ENCODE data around the gene ANO2.
"Not testable (repeated sequence)": the region's sequence is repeated elsewhere in the genome, so short reads cannot be mapped to it uniquely, and the experiment has no call there.

ANO2 gene

DNA sequence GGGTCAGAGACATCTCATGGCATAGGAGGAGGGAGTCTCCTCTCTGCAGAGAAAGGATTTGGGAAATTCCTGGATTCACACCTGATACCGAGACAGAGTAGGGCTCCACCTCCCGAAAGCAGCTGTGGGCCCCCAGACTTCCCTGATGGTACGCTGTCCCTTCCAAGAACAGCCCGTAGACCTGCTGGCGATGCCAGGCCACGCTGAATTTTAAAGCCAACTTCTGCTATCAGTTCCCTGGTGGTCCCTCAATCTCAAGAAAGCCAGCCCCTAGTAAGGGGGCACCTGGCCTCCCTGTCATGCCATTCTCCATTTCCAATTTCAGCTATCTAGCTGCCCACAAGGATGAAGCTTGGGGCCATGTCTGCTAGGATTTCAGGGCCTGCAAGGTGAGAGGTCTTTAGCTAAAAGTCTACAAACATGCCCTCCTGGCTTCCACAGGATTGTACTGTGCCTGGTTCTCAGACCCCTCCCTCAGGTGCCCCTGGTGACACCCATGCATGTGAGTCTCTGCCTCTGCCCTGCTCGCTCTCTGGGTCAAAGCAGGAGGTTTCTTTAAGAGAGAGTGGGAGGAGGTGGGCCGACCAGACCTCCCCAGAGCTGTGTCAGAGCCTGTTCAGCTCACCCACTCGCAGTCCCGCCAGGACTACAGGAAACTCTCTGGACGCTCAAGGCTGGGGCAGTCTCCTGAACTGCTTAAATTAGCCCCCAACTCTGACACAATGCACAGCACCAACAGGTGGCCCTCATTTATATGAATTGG lies 30.5 kb downstream of the ANO2 start:
- no peak for DNase-seq

DNA sequence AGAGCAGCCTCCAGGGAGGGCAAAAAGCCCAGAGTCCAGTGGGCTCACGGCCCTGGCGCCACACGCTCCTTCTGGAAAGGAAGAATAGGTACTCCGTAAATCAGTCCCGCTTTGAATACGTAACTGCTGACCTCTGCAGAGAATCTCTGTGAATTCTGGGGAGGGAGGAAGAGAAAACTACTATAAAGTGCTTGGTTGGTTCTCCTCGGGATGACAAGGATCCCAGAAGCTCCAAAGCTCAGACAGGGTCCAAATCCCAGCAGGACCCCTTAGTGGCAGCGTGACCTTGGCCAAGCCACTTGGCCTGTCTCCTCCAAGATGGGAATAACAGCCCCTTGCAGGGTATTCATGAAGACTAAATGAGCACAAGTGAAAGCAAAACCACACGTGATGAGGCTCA lies 31.7 kb downstream of the ANO2 start:
- DNase-seq: no peak

DNA sequence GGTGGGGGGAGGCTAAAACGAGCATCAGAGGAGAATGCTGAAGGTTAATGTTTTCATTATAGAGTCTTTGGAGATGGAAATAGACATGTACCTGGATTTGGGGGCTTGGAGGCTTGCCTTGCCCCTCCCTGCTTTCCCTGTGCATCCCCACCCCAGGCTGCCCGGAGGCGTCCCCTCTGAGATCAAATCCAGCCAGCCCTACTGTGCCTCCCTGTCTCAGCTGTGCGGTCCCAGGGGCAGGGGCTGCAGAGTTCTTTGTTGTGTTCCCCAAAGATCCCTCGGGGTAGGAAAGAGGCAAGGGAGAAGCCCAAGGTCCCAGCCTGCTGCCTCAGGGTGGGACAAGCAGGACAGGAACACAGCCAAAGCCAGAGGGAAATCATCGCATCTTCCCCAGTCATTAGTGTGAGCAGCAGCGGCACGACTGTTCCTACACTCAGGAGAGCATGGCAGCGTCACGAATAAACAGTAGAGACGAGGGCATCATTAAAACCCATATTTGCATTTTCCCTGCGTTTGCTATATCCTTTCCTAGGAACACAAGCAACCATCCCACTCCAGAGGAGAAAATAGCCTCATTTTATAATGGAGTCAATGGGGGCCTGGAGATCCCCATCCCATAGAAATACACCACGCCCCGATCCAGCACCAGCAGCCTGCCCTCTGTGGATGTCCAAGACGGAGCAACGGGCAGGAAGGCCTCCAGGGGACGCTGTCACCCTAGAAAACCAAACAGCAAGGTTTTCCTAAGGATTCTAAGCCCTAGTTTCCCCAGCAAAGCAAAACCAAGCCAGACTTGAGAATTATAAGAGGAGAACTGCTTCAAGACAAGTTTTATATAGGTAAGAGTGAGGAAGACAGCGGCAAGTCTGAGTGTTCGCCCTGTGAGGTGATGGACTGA lies 32.4 kb downstream of the ANO2 start:
- no peak for DNase-seq

DNA sequence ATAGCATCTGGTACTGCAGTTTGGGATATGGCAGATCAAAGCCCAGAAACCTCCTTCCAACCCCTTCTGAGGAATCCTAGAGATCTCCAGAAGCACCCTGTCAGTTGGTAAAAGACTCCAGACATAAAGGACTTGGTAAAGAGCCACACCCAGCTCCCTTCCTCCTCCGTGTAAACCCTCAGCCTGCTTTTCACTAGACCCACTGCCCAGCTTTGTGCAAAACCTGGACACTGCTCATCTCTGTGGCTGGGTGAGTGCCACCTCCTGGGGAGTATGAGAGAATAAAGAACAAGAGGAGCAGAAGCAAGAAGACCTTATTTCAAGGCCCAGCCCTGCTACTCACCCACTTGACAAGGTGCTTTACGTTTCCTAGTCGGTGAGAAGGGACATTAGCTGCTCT lies 33.0 kb downstream of the ANO2 start:
- no peak for DNase-seq

DNA sequence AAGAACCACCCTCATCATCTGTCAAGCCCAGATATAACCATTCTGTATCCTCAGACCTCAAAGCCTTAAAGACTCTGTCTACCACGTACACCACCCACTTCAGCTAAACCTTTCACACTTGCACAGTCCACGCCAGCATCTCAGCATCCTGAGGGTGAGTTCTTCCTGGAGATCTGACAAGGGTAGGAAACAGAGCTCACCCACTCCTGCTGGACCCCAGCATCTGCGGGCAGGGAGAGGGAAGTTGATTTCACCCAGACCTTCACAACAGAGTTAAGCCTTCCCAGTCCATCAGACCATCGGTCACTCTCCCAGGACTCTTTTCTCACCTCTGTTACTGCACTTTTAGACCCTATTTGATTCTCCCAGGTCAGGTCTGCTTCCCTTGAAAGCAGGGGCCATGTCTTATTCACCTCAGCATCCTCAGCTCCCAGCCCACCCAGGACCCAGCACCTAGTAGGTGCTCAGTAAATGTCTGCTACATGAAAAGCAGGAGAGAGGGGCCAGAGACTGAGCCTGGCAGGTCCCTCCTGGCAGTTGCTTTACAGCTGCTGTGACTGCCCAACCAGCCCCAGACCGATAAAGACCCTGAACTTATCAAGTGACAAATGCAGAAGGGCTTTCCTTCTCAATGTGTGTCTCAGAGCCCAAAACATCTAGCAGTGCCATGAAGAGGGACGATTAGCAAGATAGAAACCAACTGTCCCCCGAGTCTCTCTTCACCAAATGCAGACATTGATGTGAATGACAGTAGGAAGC lies 34.1 kb downstream of the ANO2 start:
- DNase-seq: no peak

DNA sequence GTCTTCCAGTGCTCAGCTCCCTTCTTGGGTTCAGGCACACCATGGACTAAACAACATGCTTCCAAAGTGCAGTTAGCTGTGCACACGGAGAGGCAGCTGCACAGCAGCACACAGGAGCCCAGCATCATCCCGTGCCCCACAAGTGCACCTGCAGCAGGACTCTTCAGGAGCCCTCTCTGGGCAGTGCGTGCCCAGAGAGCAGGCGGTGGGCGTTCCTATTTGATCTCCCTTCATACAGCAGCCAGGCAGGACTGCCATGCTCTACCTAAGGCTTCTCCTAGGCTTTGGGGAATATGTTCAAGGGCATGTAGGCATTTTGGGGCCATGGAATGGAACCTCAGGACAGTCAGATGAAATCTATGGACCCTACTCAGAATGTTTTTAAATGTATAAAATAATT lies 35.5 kb downstream of the ANO2 start:
- DNase-seq: no peak

DNA sequence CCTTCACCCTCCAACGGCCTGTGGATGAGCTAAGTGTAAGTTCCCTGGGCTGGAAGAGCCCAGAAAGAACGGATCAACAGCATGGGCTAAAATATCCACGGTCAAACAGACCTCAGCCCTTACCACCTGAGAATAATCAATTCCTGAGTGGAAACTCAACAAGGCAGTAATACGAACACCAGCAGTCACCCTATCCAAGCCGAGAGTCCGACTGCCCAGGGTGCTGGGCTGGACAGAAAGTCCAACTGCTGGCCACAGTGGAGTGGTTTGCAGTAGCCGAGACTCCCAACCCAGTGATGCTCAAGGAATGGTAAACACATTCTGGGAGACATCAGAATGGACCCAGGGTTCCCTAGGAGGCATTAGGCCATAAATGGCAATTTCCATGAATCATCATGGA lies 36.8 kb downstream of the ANO2 start:
- no peak for DNase-seq

DNA sequence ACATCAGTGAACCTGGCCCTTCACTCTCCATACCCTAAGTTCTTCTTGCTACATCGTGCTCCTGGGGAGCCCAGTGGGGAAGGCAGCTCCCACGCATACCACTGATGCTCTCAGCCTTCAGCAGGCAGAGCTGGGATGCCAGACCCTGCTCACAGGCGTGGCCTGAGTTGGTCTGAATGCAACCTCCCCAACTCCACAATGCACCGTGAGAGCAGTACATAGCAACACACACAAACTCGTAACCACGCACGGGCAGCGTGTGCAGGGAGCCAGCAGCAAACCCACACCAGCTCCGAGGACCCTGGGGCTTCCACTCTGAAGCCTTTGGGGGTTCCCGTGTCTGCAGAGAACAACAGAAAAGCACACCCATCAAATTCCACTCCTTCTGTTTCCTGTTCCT lies 37.3 kb downstream of the ANO2 start:
- DNase-seq: no peak

DNA sequence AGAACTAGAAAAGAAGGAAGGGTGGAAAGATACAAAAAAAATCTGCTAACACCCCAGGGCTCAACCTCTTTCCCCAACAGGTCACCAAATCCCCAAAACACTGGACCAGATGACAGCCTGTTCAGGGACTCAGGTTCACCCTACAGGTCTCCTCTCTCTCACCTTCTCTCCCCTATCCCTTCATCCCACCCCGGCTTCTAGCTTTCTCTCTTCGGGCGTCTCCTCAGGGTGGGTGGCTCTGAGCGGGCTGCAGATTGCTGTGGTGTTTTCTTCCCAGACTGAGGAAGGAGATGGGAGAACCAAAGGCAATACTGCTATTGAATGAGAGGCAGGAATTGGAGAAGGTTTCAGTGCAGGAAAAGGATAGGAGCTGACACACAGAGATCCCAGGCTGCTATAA lies 39.3 kb downstream of the ANO2 start:
- DNase-seq: no peak

DNA sequence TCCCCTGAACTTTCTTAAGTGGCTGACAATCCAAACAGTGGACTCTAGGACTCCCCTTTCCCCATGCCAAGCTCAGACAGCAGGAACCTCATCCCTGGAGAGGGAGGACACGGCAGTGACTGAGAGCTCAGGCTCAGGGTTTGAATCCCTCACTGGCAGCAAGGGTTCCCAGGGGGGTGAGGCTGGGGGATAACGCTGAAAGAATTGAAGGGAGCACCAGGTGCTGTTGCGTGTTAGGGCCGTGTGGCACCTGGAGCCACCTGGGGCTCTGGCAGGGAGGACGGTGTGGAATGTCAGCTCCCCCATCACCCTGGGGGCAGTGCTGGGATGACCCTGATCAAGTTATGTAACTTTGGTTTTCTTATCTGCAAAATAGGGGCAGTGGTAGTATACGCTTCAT lies 40.1 kb downstream of the ANO2 start:
- DNase-seq: no peak

DNA sequence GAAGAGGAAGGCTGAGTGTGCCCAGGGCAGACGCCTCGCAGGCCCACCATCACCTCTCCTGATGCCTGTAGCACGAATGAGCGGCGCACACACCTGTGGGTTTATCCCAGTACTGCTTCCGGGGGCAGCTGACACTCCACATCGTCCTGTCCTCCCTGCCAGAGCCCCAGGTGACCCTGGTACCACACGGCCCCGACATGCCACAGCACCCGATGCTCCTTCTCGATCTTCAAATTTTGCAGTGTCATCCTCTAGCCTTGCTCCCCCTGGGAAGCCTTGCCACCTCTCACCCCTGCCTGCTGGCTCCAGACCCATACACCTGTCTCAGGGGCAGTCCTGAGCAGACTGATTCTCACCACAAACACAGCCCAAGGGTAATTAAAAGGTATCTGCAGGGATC lies 40.6 kb downstream of the ANO2 start:
- DNase-seq: no peak

DNA sequence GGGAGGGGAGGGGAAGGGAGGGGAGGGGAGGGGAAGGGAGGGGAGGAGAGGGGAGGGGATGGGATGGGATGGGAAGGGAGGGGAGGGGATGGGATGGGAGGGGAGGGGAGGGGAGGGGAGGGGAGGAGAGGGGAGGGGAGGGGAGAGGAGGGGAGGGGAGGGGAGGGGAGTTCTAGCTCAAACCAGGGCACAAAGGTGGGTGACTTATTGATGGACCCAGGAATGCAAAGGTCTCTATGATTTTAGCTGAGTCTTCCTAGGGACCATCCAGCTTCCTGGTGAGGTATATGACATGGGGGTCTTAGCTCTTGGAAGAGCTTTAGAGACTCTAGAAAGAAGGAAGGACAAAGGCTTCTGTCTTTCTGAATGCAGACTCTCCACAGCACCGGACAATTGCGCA lies 42.3 kb downstream of the ANO2 start:
- DNase-seq: no peak

DNA sequence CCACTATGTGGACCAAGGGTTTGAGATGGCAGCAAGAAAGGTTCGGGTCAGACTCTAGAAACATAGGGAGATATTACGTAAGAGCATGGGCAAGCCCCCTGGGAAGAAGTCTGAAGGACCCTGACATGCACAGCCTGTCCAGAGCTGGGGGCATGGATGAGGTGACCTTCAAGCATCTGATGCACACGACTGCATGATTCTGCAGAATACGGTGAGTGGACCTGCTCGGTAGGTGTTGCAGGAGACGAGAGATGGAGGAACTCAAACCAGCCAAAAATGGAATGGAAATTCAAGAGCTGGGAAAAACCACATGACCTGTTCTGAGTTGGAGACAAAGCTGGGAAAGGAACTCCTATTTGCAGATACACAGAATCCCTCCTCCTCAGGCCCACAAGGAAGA lies 43.6 kb downstream of the ANO2 start:
- DNase-seq: no peak

DNA sequence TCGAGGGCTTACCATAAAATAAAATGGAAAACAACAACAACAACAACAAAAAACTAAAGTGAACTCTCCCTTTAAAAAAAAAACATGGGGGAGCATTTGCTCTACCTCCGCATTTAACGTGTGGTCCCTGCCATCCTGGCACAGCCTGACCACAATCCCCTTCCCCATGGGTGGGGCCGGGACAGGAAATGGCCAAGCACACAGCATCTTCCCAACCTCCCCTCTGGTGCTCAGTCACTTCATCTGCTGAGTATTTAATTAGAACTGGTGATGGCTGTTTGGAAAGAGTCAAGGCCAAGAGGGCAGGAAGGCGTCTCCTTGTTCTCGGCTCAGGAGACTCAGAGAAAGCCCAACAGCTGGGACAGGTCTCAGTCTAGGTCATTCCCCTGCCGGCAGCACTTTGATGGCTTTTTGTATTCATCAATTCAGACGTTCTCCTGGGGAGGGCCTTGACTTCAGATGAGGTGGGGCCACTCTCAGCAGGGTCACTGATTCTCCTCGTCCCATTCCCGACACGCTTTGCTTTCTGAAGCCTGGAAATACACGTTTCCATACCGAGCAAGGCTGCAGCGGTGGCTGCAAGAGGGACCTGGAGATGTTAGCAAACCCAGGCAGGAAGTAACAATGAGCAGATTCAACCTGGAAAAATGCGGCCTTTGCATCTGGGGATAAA lies 44.4 kb downstream of the ANO2 start:
- no peak for DNase-seq

DNA sequence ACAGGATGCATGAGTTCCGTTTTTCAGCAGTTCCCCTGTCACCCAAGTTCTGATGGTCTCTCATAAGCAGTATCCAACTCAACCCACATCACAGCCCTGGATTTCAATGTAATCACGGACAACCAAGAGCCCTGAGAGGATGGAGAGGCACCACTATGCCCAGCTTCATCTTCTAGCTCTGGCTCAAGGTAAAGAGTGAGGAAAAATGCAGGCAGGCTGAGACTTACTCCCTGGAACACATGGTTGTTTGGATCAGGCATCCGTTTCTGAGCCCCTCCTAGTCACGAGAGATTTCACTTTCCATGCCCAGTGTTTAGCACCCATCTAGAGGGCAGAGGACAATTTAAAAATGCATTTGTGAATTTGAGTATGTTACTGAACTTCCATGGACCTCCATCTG lies 45.0 kb downstream of the ANO2 start:
- no peak for DNase-seq

DNA sequence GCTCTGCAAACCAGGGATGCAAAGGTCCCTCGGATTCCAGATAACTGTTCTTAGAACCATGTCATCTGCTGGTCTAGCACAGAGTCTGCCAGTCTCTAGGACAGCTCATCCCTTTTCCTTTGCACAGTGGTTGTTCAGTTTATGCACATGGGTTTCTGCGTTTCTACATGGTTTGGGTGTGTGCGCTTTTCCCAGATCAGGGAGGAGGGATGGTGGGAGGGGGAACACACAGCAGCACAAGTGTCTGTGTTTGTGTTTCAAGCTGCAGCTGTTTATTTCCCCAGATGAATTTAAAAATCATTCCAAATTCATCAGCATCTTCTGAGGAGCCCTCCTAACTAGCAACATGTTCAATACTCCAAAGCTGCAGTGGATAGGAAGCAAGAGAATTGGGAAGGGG lies 45.4 kb downstream of the ANO2 start:
- DNase-seq: no peak

DNA sequence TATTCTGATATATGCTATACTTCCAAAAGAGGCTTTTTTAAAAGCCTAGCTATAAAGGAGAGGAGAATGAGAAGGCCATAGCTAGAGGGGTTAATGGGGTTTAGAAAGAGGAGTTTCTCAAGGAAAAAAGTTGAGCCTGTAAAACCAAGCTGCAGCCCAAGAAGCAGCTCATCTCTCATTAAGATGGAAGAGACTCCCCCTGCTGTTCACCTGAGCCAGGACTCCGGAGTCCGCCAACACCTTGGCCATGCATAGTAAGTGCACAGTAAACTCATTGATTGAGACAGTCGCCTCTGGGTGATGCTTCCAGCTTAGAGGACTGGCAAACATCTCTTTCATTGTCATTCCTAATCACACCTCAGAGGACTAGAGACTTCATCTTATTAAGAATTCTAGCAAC lies 46.2 kb downstream of the ANO2 start:
- no peak for DNase-seq

DNA sequence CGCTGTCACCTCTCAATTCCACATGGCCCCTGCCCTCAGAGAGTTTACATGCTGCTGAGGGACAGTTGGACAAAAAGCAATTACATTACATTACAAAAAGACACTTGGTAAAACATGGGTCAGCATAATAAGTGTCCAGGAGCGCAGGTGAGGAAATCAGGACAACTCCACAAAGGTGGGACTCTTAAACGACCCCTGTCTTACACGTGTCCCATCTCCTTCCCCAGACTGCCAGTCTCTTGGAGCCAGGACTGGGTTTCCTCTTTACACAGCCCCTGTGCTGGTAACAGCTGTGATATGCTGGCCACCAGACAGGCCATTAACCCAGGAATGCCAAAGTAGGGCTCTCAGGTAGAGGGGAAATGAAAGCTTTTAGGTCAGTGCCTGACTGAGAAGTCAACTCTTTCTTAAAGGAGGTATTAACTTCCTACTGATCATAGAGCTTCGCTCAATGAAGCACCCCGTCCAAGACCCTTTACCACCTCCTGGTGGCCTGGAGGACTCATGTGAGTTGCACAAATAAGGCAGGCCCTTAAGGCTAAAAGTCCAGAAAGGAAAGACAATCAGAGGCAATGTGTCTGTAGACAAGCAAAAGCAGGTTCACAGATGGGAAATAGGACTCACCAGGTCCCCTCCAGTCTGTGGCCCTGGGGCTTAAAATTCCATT lies 55.5 kb downstream of the ANO2 start:
- DNase-seq: peak; percentile 7

DNA sequence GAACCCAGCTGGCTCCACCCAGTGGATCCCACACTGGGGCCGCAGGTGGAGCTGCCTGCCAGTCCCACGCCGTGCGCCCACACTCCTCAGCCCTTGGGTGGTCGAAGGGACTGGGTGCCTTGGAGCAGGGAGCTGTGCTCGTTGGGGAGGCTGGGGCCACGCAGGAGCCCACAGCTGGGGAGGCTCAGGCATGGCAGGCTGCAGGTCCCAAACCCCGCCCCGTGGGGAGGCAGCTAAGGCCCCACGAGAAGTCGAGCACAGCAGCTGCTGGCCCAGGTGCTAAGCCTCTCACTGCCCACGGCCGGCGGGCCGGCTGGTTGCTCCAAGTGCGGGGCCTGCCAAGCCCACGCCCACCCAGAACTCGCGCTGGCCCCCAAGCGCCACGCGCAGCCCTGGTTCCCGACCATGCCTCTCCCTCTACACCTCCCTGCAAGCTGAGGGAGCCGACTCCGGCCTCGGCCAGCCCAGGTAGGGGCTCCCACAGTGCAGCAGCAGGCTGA lies 56.2 kb downstream of the ANO2 start:
- DNase-seq: no peak

DNA sequence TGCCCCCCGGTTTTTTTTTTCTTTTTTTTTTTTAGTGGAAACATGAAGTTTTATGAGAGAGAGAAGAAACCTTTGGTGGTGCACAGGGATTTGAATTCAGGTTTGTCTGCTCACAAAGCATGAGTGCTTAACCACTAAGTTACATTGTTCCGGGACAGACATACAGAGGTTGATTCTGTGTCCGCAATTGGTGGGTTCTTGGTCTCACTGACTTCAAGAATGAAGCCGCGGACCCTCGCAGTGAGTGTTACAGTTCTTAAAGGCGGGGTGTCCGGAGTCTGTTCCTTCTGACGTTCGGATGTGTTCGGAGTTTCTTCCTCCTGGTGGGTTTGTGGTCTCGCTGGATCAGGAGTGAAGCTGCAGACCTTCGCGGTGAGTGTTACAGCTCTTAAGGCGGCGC lies 57.2 kb downstream of the ANO2 start:
- not testable (repeated sequence) for DNase-seq

DNA sequence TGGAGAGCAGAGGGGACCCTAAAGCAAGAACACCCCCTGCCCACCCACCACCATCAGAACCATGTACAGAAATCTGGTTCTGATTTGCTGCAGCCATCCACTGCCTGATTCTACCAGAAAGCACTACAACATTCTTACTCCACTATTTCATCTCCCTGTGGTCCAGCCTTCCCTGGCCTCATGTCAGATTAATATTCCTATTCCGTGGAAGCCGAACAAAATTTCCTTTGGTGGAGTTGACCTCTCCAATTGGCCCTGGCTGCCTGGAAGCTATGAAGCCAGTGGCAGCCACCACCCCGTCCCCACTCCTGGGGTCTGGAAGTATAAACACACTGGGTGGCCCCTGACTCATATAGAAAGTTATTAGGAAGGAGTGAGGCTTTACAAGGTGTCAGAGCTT lies 60.2 kb downstream of the ANO2 start:
- no peak for DNase-seq

DNA sequence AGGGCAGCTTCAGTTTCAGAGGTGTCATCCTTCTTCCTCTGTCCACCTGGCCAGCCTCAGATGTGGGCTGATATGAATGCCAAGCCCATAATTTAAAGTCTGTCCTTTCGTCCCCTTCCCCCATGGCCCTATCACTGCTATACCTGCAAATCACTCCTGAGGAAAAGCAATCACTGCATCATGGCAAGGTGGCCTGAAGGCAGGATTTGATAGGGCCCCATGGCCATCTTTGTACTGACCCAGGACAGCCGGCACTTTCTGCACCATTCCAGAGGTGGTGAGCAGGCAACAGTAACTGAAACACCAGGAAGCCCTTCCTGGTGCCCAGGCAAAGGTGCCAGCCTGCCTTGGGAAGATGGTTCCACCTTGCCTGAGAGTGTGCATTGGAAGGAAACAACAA lies 60.8 kb downstream of the ANO2 start:
- no peak for DNase-seq

Data from stimulated activated CD4-positive, alpha-beta T cell treated with anti-CD3 and anti-CD28 coated beads, Interleukin-4, amount 100 ng/mL, for 1 hour (primary cell).